UCSD-AML1 (cell line): Measurements from ENCODE around the gene PIP4K2C.

Experiments used
- DNase-seq: peaks from one replicate; lab custom pipeline; 2025; ENCODE audit not compliant: unreplicated experiment; lab: John Stamatoyannopoulos, UW

Gene PIP4K2C

GRCh38 chr12:57590864-57591781 is at the start of gene PIP4K2C:
PIP4K2C (plus strand) TSS chr12:57591192; CDS start chr12:57591290, 98 bp downstream.
- peak; percentile 84 for DNase-seq

- no peak for DNase-seq
Measured at GRCh38 chr12:57541717-57542116, 49.3 kb upstream of the PIP4K2C start.

GRCh38 chr12:57543581-57543980 is 47.4 kb upstream of the PIP4K2C start:
- DNase-seq: no peak

GRCh38 chr12:57545809-57546437 is 45.1 kb upstream of the PIP4K2C start:
- no peak for DNase-seq

GRCh38 chr12:57546438-57547287 is 44.3 kb upstream of the PIP4K2C start, which contains the start of gene DCTN2:
DCTN2 (minus strand) TSS chr12:57547192; CDS start chr12:57547063, 129 bp downstream.
- DNase-seq: peak; percentile 93

- DNase-seq: no peak
Measured at GRCh38 chr12:57547288-57548012, 43.5 kb upstream of the PIP4K2C start.

- no peak for DNase-seq
Measured at GRCh38 chr12:57548013-57548315, 43.0 kb upstream of the PIP4K2C start.

GRCh38 chr12:57548488-57548887 is 42.5 kb upstream of the PIP4K2C start:
- DNase-seq: no peak

GRCh38 chr12:57549203-57549908 is 41.6 kb upstream of the PIP4K2C start:
- DNase-seq: no peak

GRCh38 chr12:57549909-57550640 is 40.9 kb upstream of the PIP4K2C start, which contains the start of gene KIF5A:
KIF5A (plus strand) TSS chr12:57550044; CDS start chr12:57550272, 228 bp downstream.
- no peak for DNase-seq

- DNase-seq: no peak
Measured at GRCh38 chr12:57550641-57551549, 40.1 kb upstream of the PIP4K2C start.

- no peak for DNase-seq
Measured at GRCh38 chr12:57551637-57552305, 39.2 kb upstream of the PIP4K2C start.

GRCh38 chr12:57552306-57552651 is 38.7 kb upstream of the PIP4K2C start:
- no peak for DNase-seq

GRCh38 chr12:57552835-57553313 is 38.1 kb upstream of the PIP4K2C start:
- no peak for DNase-seq

- no peak for DNase-seq
Measured at GRCh38 chr12:57553343-57554202, 37.4 kb upstream of the PIP4K2C start.

GRCh38 chr12:57554453-57554852 is 36.5 kb upstream of the PIP4K2C start:
- DNase-seq: no peak

GRCh38 chr12:57554897-57555296 is 36.1 kb upstream of the PIP4K2C start:
- DNase-seq: no peak
